Nephron (organoid): ENCODE data around the gene ARL13A.
"Not testable (repeated sequence)": the region's sequence is repeated elsewhere in the genome, so short reads cannot be mapped to it uniquely, and the experiment has no call there.

Experiments
- H3K27ac Mint-ChIP-seq, 3 experiments: 2 replicates each; pipeline ENCODE4 v1.8.0; 2020; ENCODE audit warnings: mixed read lengths in 3 of 3, mild to moderate bottlenecking in 2 of 3, moderate library complexity in 1 of 3
- H3K27me3 Mint-ChIP-seq: 2 replicates; pipeline ENCODE4 v1.8.0; 2021; ENCODE audit warnings: low read depth, mild to moderate bottlenecking, moderate library complexity, mixed read lengths
- H3K36me3 Mint-ChIP-seq: 2 replicates; pipeline ENCODE4 v1.8.0; 2020; ENCODE audit warnings: low read depth, mixed read lengths
- H3K4me1 Mint-ChIP-seq: 2 replicates; pipeline ENCODE4 v1.8.0; 2020; ENCODE audit warnings: mixed read lengths
- H3K4me3 Mint-ChIP-seq, 3 experiments: 2 replicates each; pipeline ENCODE4 v1.8.0; 2020; ENCODE audit warnings: mild to moderate bottlenecking in 3 of 3, mixed read lengths in 3 of 3, moderate library complexity in 2 of 3
- H3K9me3 Mint-ChIP-seq: 2 replicates; pipeline ENCODE4 v1.8.0; 2020; ENCODE audit warnings: mixed read lengths
- CTCF ChIP-seq, 3 experiments: fragments of 200-600 bp; sonication (generic); IDR thresholded peaks; one replicate each; pipeline ENCODE4 v1.5.0; 2021; ENCODE audit warnings: antibody characterized with exemption in 3 of 3; ENCODE audit not compliant: unreplicated experiment in 3 of 3

Gene ARL13A

GRCh38 chrX:100995469-100995868, 26.0 kb downstream of the ARL13A start:
- H3K4me1 Mint-ChIP-seq, result no peaks in the 10 kb centered on the region
- no peak overlapping the region for H3K4me3 Mint-ChIP-seq
- TF ChIP-seq CTCF (IDR thresholded peaks at IDR 0.05; ENCODE audit: unreplicated experiment in 3 of 3), result no peak
- H3K27me3 Mint-ChIP-seq, result no peaks in the 10 kb centered on the region
- H3K36me3 Mint-ChIP-seq, result no peaks in the 10 kb centered on the region
- no peak overlapping the region for H3K27ac Mint-ChIP-seq
- H3K9me3 Mint-ChIP-seq, result peaks cover 10% of the 10 kb centered on the region

- Mint-ChIP-seq H3K9me3 (peaks cover 6% of the 10 kb centered on the region), H3K36me3 (no peaks in the 10 kb centered on the region), H3K27ac (no peak overlapping the region), H3K27me3 (no peaks in the 10 kb centered on the region), H3K4me1 (no peaks in the 10 kb centered on the region), H3K4me3 (no peak overlapping the region)
- TF ChIP-seq CTCF (IDR thresholded peaks at IDR 0.05; ENCODE audit: unreplicated experiment in 3 of 3), result no peak
These were observed 29.9 kb downstream of the ARL13A start for GRCh38 chrX:100999451-100999850.

GRCh38 chrX:101009090-101009489, 39.6 kb downstream of the ARL13A start:
- peaks cover 8% of the 10 kb centered on the region for H3K9me3 Mint-ChIP-seq
- no peaks in the 10 kb centered on the region for H3K4me1 Mint-ChIP-seq
- H3K4me3 Mint-ChIP-seq, result no peak overlapping the region
- TF ChIP-seq CTCF (IDR thresholded peaks at IDR 0.05; ENCODE audit: unreplicated experiment in 3 of 3), result no peak
- H3K36me3 Mint-ChIP-seq, result peaks cover 14% of the 10 kb centered on the region
- no peaks in the 10 kb centered on the region for H3K27me3 Mint-ChIP-seq
- H3K27ac Mint-ChIP-seq, result no peak overlapping the region

GRCh38 chrX:101012031-101012430, 42.5 kb downstream of the ARL13A start:
- not testable (repeated sequence) for H3K27me3 Mint-ChIP-seq, H3K27ac Mint-ChIP-seq, H3K9me3 Mint-ChIP-seq, H3K4me3 Mint-ChIP-seq, H3K4me1 Mint-ChIP-seq
- H3K36me3 Mint-ChIP-seq, result peaks cover 26% of the 10 kb centered on the region

GRCh38 chrX:101022020-101022419, 52.5 kb downstream of the ARL13A start:
- Mint-ChIP-seq H3K27me3 (no peaks in the 10 kb centered on the region), H3K27ac (no peak overlapping the region), H3K4me3 (no peak overlapping the region), H3K9me3 (peaks cover 6% of the 10 kb centered on the region), H3K4me1 (no peaks in the 10 kb centered on the region), H3K36me3 (peaks cover 28% of the 10 kb centered on the region)
- no peak for TF ChIP-seq CTCF (IDR thresholded peaks at IDR 0.05; ENCODE audit: unreplicated experiment in 3 of 3)

- TF ChIP-seq CTCF (IDR thresholded peaks at IDR 0.05; ENCODE audit: unreplicated experiment in 3 of 3), result no peak
- no peaks in the 10 kb centered on the region for H3K4me1 Mint-ChIP-seq
These were observed 55.6 kb downstream of the ARL13A start for GRCh38 chrX:101025126-101025525.

More at GRCh38 chrX:101025126-101025525, 55.6 kb downstream of the ARL13A start:
- H3K9me3 Mint-ChIP-seq, result peaks cover 15% of the 10 kb centered on the region
- H3K27ac Mint-ChIP-seq, result no peak overlapping the region
- no peak overlapping the region for H3K4me3 Mint-ChIP-seq
- H3K36me3 Mint-ChIP-seq, result peaks cover 35% of the 10 kb centered on the region
- no peaks in the 10 kb centered on the region for H3K27me3 Mint-ChIP-seq
